HG03469 (cell line): ENCODE data around the gene NUCB2.
"Not testable (repeated sequence)": the region's sequence is repeated elsewhere in the genome, so short reads cannot be mapped to it uniquely, and the experiment has no call there.

Experiments
- ATAC-seq: cut with Tn5 transposase; IDR thresholded peaks from one replicate; pipeline ENCODE4 v1.9.1; 2021; ENCODE audit warnings: mild to moderate bottlenecking, moderate library complexity, moderate number of reproducible peaks; ENCODE audit not compliant: unreplicated experiment

Gene NUCB2

GRCh38 chr11:17276236-17277023 lies at the start of gene NUCB2:
Gene NUCB2, plus strand, starts transcription at chr11:17276739. Its CDS starts 18,585 bp downstream, at chr11:17295324.
- ATAC-seq = peak; percentile 92

GRCh38 chr11:17228186-17228925 lies 48.2 kb upstream of the NUCB2 start:
- not testable (repeated sequence) for ATAC-seq

- no peak for ATAC-seq
Measured at GRCh38 chr11:17229481-17230152, 46.9 kb upstream of the NUCB2 start.

GRCh38 chr11:17230867-17231851 lies 45.4 kb upstream of the NUCB2 start:
- peak; percentile 92 for ATAC-seq

- no peak for ATAC-seq
Measured at GRCh38 chr11:17233101-17233500, 43.4 kb upstream of the NUCB2 start.

GRCh38 chr11:17238377-17238776 lies 38.2 kb upstream of the NUCB2 start:
- no peak for ATAC-seq

- ATAC-seq = not testable (repeated sequence)
Measured at GRCh38 chr11:17239927-17240326, 36.6 kb upstream of the NUCB2 start.

- ATAC-seq = no peak
Measured at GRCh38 chr11:17240780-17241179, 35.8 kb upstream of the NUCB2 start.

- not testable (repeated sequence) for ATAC-seq
Measured at GRCh38 chr11:17242954-17243353, 33.6 kb upstream of the NUCB2 start.

- ATAC-seq = peak; percentile 93
Measured at GRCh38 chr11:17244046-17244445, 32.5 kb upstream of the NUCB2 start.

- no peak for ATAC-seq
Measured at GRCh38 chr11:17250561-17251350, 25.8 kb upstream of the NUCB2 start.

GRCh38 chr11:17252704-17253103 lies 23.8 kb upstream of the NUCB2 start:
- ATAC-seq = no peak

- no peak for ATAC-seq
Measured at GRCh38 chr11:17256512-17256911, 20.0 kb upstream of the NUCB2 start.

- ATAC-seq = no peak
Measured at GRCh38 chr11:17257196-17257595, 19.3 kb upstream of the NUCB2 start.

- ATAC-seq = no peak
Measured at GRCh38 chr11:17258670-17259069, 17.9 kb upstream of the NUCB2 start.

- ATAC-seq = no peak
Measured at GRCh38 chr11:17259519-17259918, 17.0 kb upstream of the NUCB2 start.

- ATAC-seq = no peak
Measured at GRCh38 chr11:17260020-17260419, 16.5 kb upstream of the NUCB2 start.

- ATAC-seq = no peak
Measured at GRCh38 chr11:17263769-17264168, 12.8 kb upstream of the NUCB2 start.

- no peak for ATAC-seq
Measured at GRCh38 chr11:17266781-17267180, 9.8 kb upstream of the NUCB2 start.

- no peak for ATAC-seq
Measured at GRCh38 chr11:17267576-17267975, 9.0 kb upstream of the NUCB2 start.
